DND-41 (cell line): Measurements from ENCODE around the gene RNF31.

Experiments used
- ATAC-seq: fragments of 200-7000 bp; cut with Tn5 transposase; 3 replicates; pipeline ENCODE4 v1.9.1; 2021; ENCODE audit warnings: low read depth; ENCODE audit not compliant: insufficient read depth
- DNase-seq: peaks from one replicate; pipeline ENCODE4 v3.0.0-alpha.2; 2020
- H2AFZ ChIP-seq: 2 replicates; pipeline ENCODE4 v1.6.0; 2012; ENCODE audit warnings: low read depth, low read length
- H3K27ac ChIP-seq: 2 replicates; pipeline ENCODE4 v1.5.1; 2012; ENCODE audit warnings: low read length, inconsistent platforms
- H3K27me3 ChIP-seq: fragments of 200-600 bp; sonication (generic); 2 replicates; pipeline ENCODE4 v1.6.0; 2012; ENCODE audit warnings: low read length, mild to moderate bottlenecking, inconsistent platforms; ENCODE audit not compliant: insufficient read depth, poor library complexity
- H3K36me3 ChIP-seq: 2 replicates; pipeline ENCODE4 v1.5.1; 2012; ENCODE audit warnings: low read length, inconsistent platforms; ENCODE audit not compliant: insufficient read depth
- H3K4me1 ChIP-seq: 2 replicates; pipeline ENCODE4 v1.5.1; 2012; ENCODE audit warnings: mild to moderate bottlenecking, low read length; ENCODE audit not compliant: insufficient read depth
- H3K4me2 ChIP-seq: 2 replicates; pipeline ENCODE4 v1.6.0; 2012; ENCODE audit warnings: mild to moderate bottlenecking, moderate library complexity, low read length, inconsistent platforms; ENCODE audit not compliant: insufficient read depth
- H3K4me3 ChIP-seq, 2 experiments: fragments of 200-600 bp in 1 of 2; shearing (Covaris generic) in 1 of 2; 2 replicates each; pipeline ENCODE4 v1.5.1; 2012 to 2016; ENCODE audit warnings: inconsistent platforms in 2 of 2, low read length in 2 of 2, mild to moderate bottlenecking in 2 of 2, low read depth in 1 of 2, moderate library complexity in 1 of 2
- H3K79me2 ChIP-seq: 2 replicates; pipeline ENCODE4 v1.6.0; 2012; ENCODE audit warnings: low read length, inconsistent platforms; ENCODE audit not compliant: insufficient read depth
- H3K9ac ChIP-seq: 2 replicates; pipeline ENCODE4 v1.6.0; 2012; ENCODE audit warnings: low read depth, mild to moderate bottlenecking, inconsistent platforms, low read length, moderate library complexity
- H3K9me3 ChIP-seq: 2 replicates; pipeline ENCODE4 v1.5.1; 2012; ENCODE audit warnings: low read length, moderate library complexity, mild to moderate bottlenecking, inconsistent platforms; ENCODE audit not compliant: insufficient read depth, severe bottlenecking
- H4K20me1 ChIP-seq: 2 replicates; pipeline ENCODE4 v1.6.0; 2012; ENCODE audit warnings: low read length; ENCODE audit not compliant: insufficient read depth
- EZH2 ChIP-seq: IDR thresholded peaks from 3 replicates; pipeline ENCODE4 v1.6.1; 2012; ENCODE audit warnings: borderline replicate concordance, low read depth, mild to moderate bottlenecking, moderate library complexity, low read length, inconsistent platforms; ENCODE audit not compliant: severe bottlenecking
- TF ChIP-seq, protein P1 (sequence below): IDR thresholded peaks from 2 replicates; pipeline ENCODE4 v1.5.1; 2012; ENCODE audit warnings: borderline replicate concordance, low read length, moderate library complexity, mild to moderate bottlenecking; ENCODE audit not compliant: poor library complexity, severe bottlenecking; ENCODE audit errors: extremely low read depth

Gene RNF31

DNA sequence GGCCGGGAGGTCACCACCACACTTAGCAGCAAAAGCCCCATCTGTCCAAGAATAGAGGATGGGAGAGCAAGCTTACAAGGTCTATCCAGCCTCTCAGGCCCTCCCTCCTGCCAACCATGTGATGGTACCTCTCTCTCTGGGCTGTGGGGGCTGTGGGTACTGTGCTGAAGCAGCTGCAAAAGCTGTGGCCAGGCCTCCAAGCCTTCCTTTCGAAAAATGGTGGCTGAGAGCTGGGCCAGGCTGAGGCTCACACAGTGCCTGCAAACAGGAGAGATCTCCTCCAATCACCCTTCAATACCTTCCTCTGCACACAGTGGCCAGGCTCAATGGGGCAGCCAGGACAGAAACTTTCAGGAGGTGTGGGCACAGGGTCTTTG is 40.2 kb downstream of the RNF31 start:
- Histone ChIP-seq H3K36me3 (peaks cover 62% of the 10 kb centered on the region), H3K4me1 (peaks cover 45% of the 10 kb centered on the region), H2AFZ (no peak overlapping the region), H3K79me2 (peaks cover 27% of the 10 kb centered on the region), H3K4me3 (peak overlapping the region; percentile 61 to 86; a peak in 3 of 4 replicates), H4K20me1 (peaks cover 14% of the 10 kb centered on the region; the same call in 1 of the 2 replicates), H3K27me3 (no peaks in the 10 kb centered on the region), H3K4me2 (peak overlapping the region; percentile 92), H3K9ac (peak overlapping the region; percentile 66), H3K9me3 (no peaks in the 10 kb centered on the region), H3K27ac (peak overlapping the region; percentile 3)
- no peak for ATAC-seq
- no peak for TF ChIP-seq EZH2
- TF ChIP-seq, protein P1, sequence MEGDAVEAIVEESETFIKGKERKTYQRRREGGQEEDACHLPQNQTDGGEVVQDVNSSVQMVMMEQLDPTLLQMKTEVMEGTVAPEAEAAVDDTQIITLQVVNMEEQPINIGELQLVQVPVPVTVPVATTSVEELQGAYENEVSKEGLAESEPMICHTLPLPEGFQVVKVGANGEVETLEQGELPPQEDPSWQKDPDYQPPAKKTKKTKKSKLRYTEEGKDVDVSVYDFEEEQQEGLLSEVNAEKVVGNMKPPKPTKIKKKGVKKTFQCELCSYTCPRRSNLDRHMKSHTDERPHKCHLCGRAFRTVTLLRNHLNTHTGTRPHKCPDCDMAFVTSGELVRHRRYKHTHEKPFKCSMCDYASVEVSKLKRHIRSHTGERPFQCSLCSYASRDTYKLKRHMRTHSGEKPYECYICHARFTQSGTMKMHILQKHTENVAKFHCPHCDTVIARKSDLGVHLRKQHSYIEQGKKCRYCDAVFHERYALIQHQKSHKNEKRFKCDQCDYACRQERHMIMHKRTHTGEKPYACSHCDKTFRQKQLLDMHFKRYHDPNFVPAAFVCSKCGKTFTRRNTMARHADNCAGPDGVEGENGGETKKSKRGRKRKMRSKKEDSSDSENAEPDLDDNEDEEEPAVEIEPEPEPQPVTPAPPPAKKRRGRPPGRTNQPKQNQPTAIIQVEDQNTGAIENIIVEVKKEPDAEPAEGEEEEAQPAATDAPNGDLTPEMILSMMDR: no peak
- peak; percentile 18 for DNase-seq

DNA sequence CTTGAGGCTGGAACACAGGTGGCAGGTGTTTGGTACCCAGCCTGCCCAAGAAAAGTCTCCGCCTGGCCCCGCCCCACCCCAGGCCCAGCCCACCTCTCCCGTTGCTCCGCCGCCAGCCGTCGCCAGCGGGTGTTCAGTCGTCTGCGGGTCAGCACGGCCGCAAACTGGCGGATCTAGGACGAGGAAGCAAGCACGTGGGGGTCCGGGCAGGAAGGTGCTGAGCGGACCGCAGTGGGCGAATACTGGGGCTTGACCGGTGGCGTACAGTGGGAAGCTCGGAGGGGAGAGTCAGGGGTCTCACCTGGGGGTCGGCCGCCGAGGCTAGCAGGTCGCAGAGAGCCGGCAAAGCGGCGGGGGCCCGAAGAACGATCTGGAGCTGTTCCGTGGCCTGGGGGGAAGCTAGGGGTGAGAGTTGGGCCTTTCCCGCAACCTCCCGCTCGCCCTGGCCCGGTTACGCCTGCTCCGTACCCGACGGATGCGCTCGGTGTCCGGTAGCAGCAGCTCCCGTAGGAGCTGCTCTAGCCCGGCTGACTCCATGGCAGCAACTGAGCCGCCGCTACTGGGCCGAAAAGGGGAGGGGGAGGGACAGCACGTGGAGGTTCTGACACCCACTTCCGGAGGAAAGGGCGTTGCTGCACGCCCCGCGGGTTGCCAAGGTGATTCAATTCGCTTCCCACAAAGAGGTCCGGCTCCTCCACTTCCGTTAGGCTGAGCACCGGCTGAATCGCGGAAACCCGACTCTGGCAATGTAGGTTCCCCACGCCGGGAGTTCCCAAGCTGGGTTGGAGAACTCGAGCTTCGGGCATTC is 41.2 kb downstream of the RNF31 start, which contains the start of gene IPO4:
IPO4 (minus strand) TSS at position 566 of the 808 bp plus-strand sequence; CDS start at position 537, 29 bp downstream.
- H3K9ac ChIP-seq: peak within 1 kb of the TSS; percentile 66
- H3K4me3 ChIP-seq: peak within 1 kb of the TSS; percentile 61 to 86; a peak in 3 of 4 replicates
- no peaks in the 10 kb centered on the region for H3K9me3 ChIP-seq
- no peak for TF ChIP-seq EZH2
- TF ChIP-seq, protein P1: no peak
- peaks cover 51% of the 10 kb centered on the region for H3K4me1 ChIP-seq
- DNase-seq (peak; percentile 97), ATAC-seq (peak; percentile 93)
- H2AFZ ChIP-seq: peak within 1 kb of the TSS; percentile 81
- H3K27ac ChIP-seq: peak within 1 kb of the TSS; percentile 72
- H4K20me1 ChIP-seq: peaks cover 9% of the 10 kb centered on the region; the same call in 1 of the 2 replicates
- H3K79me2 ChIP-seq: peaks cover 34% of the 10 kb centered on the region
- H3K4me2 ChIP-seq: peak within 1 kb of the TSS; percentile 92
- H3K36me3 ChIP-seq: peaks cover 60% of the 10 kb centered on the region
- no peaks in the 10 kb centered on the region for H3K27me3 ChIP-seq

DNA sequence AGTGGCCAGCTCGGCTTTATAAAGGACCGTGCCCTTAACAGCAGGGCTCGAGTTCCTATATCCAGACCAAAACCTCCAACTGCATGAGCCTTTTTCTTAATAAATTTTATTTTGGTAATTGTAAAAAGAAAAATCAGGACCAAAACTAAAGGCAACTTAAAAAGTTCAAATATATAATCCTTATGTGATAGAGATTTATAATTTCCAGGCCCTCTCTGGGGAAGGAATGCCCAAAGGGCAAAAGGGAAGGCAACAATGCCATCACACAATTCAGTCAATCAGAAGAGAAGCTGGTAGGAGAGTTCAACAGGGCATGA is 41.7 kb downstream of the RNF31 start:
- DNase-seq (no peak), ATAC-seq (no peak)
- peak overlapping the region; percentile 19 to 86; a peak in 3 of 4 replicates for H3K4me3 ChIP-seq
- H3K79me2 ChIP-seq: peaks cover 37% of the 10 kb centered on the region
- H3K9me3 ChIP-seq: no peaks in the 10 kb centered on the region
- H3K36me3 ChIP-seq: peaks cover 56% of the 10 kb centered on the region
- H3K27me3 ChIP-seq: no peaks in the 10 kb centered on the region
- H3K9ac ChIP-seq: peak overlapping the region; percentile 66
- no peak for TF ChIP-seq EZH2
- TF ChIP-seq, protein P1: no peak
- H3K4me1 ChIP-seq: peaks cover 54% of the 10 kb centered on the region
- peak overlapping the region; percentile 92 for H3K4me2 ChIP-seq
- peak overlapping the region; percentile 72 for H3K27ac ChIP-seq
- H2AFZ ChIP-seq: peak overlapping the region; percentile 72
- peaks cover 9% of the 10 kb centered on the region; the same call in 1 of the 2 replicates for H4K20me1 ChIP-seq
